Measurements from ENCODE around the gene ITGAD. TPM values are rescaled to one million over a fixed set of nuclear protein-coding genes. Genes with fewer than 3 reads are reported as not detected.

The ITGAD gene
- total RNA-seq, 1 experiment from 2014 or later: not detected

DNA sequence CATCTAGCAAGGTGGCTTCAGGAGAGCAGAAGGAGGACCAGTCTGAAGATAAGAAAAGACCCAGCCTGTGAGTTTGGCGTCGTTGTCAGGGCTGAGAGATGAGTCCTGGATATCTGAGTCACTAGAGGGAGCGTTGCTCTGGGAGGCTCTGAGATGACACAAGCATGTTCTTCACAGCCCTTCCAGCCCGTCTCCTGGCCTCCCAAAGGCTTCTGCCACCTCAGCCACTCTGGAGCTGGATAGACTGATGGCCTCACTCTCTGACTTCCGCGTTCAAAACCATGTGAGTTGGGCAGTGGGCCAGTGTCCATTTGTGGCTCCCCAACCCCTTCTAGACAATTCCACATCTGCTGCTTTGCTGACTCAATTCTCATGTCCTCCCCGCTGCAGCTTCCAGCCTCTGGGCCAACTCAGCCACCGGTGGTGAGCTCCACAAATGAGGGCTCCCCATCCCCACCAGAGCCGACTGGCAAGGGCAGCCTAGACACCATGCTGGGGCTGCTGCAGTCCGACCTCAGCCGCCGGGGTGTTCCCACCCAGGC lies 81.1 kb downstream of the ITGAD start:
- Histone ChIP-seq H3K9ac (ENCODE audit: extremely low read depth, insufficient read length, low read length) (no peak overlapping the region), H3K4ac (ENCODE audit: low read depth, low read length) (no peak overlapping the region), H3K14ac (ENCODE audit: insufficient read depth, low read length) (no peak overlapping the region), H2AFZ (ENCODE audit: low read length) (no peak overlapping the region), H2BK5ac (ENCODE audit: insufficient read length, low read length) (no peak overlapping the region), H3K56ac (ENCODE audit: insufficient read length, low read depth, low read length) (no peak overlapping the region), H2AK5ac (ENCODE audit: insufficient read length, low read length) (no peak overlapping the region), H3K18ac (ENCODE audit: insufficient read length, low read depth, low read length) (no peak overlapping the region), H3K9me3 (ENCODE audit: control insufficient read depth, low read depth, low read length) (no peaks in the 10 kb centered on the region), H3K27ac (ENCODE audit: insufficient read length, low read depth, low read length) (no peak overlapping the region), H3K4me1 (ENCODE audit: insufficient read depth, low read length) (peaks cover 3% of the 10 kb centered on the region; the same call in 1 of the 2 replicates), H3K4me2 (ENCODE audit: insufficient read depth, insufficient read length, low read length) (no peak overlapping the region), H3K79me2 (ENCODE audit: insufficient read depth, low read length) (no peaks in the 10 kb centered on the region), H4K5ac (ENCODE audit: insufficient read length, low read depth, low read length) (no peak overlapping the region), H3K27me3 (ENCODE audit: insufficient read depth, low read length) (peaks cover 1% of the 10 kb centered on the region; the same call in 1 of the 2 replicates), H3K23ac (ENCODE audit: insufficient read length, low read depth, low read length) (no peak overlapping the region), H3T11ph (ENCODE audit: low read length) (no peak overlapping the region), H3K79me1 (ENCODE audit: insufficient read depth, low read depth, low read length, poor library complexity, severe bottlenecking) (no peaks in the 10 kb centered on the region), H4K91ac (ENCODE audit: insufficient read length, low read depth, low read length) (no peak overlapping the region), H2BK120ac (ENCODE audit: low read depth, low read length, poor library complexity, severe bottlenecking) (no peak overlapping the region), H2BK20ac (ENCODE audit: low read depth, low read length, poor library complexity, severe bottlenecking) (no peak overlapping the region), H2BK15ac (ENCODE audit: low read depth, low read length) (no peak overlapping the region), H3K23me2 (ENCODE audit: insufficient read length, low read depth, low read length, poor library complexity, severe bottlenecking) (peaks cover 22% of the 10 kb centered on the region), H4K20me1 (ENCODE audit: control insufficient read depth, insufficient read depth, insufficient read length) (no peaks in the 10 kb centered on the region), H4K8ac (replicated peaks; ENCODE audit: insufficient read length, low read depth, low read length) (no peak overlapping the region), H2BK12ac (ENCODE audit: insufficient read length, low read depth, low read length) (no peak overlapping the region)
- WGBS (ENCODE audit: extremely low coverage, insufficient read length, low lambda C conversion rate): no CpG with 5 or more reads among the region's 12 CpGs
- DNase-seq: no peak
- Mint-ChIP-seq H3K4me1 (peaks cover 21 to 26% of the 10 kb centered on the region in 2 experiments), H3K9me3 (no peaks in the 10 kb centered on the region; a peak in 1 of 5 replicates), H3K27ac (no peak overlapping the region), H3K27me3 (ENCODE audit: low read depth) (peaks cover 56% of the 10 kb centered on the region), H3K4me3 (no peak overlapping the region), H3K36me3 (ENCODE audit: insufficient read depth in 1 of 3, low read depth in 3 of 3) (peaks cover 0 to 14% (median 1%) of the 10 kb centered on the region in 3 experiments; a peak in 3 of 7 replicates)
- no peak for TF ChIP-seq CTCF (conservative IDR thresholded peaks at IDR 0.05)

All from H9 (cell line).